ENCODE data around the gene RAB31.

Gene RAB31

DNA sequence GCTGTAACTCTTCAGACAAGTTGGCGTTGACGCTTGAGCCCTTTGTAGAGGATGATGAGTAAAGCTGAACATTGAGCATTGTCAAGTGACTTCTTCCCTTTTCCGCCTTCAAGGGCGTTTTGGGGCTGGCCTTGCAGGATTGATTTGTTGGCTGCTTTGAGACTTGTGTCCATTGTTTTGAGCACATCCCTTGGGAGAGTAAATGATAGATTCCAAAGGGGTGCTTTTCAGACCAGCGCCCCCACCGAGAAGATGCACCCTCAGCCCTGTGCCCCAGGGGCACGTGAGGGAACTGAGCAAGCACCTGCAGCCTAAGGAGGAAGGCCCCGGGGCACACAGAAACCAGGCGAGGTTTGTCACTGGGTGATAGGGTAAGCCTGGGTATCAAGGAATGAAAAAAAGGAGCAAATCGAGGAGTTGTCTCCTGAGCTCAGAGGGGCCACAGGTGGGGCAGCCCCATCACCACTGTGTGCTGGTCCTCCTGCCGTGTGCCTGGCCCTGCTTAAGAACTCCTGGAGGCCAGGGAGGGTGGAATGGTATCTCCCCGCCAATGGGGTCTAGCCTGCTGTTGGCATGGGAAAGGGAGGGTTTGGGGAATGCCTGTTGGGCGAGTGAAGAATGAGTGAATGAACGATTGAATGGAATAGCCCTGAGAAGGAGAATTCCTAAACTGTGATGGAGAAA lies 64.0 kb downstream of the RAB31 start:
- FAIRE-seq: no peak

DNA sequence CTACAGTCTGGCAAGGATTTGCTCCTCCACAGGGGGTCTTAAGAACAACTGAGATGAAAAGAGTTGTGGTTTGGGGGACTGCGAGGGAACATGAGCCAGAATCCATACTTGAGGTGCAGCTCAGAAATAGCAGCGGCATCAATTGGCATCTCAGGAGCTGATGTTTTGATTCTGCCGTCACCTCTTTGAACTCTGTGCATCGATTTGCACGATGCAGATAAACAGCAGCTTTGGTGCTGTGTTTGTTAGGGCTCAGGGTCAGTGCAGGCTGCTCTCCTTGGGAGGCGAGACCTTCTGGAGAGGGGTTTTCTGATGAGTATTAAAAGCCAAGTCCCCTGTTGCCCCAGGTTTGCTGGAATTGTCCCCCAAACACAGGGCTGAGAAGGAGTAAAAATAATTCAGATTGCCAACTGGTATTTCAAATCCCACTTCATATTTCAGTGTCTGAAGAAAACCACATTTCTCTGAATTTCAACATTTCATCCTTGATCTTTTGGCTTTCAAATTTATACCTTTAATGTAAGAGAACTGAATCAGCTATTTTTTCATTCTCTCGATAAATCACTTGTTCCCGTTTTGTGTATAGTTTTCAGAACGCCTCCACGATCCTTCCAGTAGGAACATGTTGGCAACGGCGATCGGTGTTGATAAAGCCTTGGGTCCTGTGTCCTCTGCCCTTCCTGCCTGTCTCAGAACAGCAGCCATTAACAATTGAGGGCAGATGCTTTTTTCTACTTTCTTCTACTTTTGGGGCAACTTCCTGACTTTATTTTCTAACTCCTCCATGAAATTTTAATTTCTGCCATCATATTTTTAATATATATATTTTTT lies 65.0 kb downstream of the RAB31 start:
- DNase-seq (ENCODE audit: insufficient read length, low spot score): no peak
- no peak for FAIRE-seq

More for the DNA sequence above, 64.0 kb downstream of the RAB31 start:
- TF ChIP-seq POLR2AphosphoS5 (IDR thresholded peaks at IDR 0.05; ENCODE audit: low read depth, low read length): no peak
- TF ChIP-seq TAF1 (IDR thresholded peaks at IDR 0.05; ENCODE audit: low read depth, low read length): no peak
- no peak for TF ChIP-seq PAX5 (IDR thresholded peaks at IDR 0.05; ENCODE audit: insufficient read depth, low read length, severe bottlenecking)
- no peak for TF ChIP-seq POU2F2 (IDR thresholded peaks at IDR 0.05; ENCODE audit: low read depth, low read length)
- TF ChIP-seq SPI1 (IDR thresholded peaks at IDR 0.05; ENCODE audit: low read depth, low read length): no peak
- TF ChIP-seq POLR2A (IDR thresholded peaks at IDR 0.05; ENCODE audit: low read depth, low read length): no peak
- no peak for DNase-seq (ENCODE audit: insufficient read length, low spot score)

DNA sequence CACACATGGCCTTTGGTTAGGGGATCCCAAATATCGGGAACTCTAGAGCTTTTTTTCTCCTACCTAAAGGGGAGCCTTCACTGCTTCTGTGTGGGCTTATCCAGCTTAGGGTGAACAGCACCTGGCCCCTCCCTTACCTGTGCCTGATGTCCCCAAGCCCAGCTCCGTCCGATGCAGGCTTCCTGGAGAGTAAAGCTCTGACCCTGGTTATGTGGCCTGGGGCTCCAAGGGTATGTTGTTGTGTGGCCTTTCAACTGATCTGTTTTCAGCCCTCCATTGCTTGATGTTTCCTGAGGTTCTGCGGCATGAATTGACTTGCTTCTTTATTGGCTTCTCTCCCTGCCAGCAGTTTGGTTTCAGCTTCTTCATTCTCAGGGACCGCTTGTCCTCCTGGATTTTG lies 66.0 kb downstream of the RAB31 start:
- FAIRE-seq (no peak), DNase-seq (ENCODE audit: insufficient read length, low spot score) (no peak)
- no peak for TF ChIP-seq SPI1 (IDR thresholded peaks at IDR 0.05; ENCODE audit: low read depth, low read length)
- TF ChIP-seq PAX5 (IDR thresholded peaks at IDR 0.05; ENCODE audit: insufficient read depth, low read length, severe bottlenecking): no peak
- TF ChIP-seq POLR2A (IDR thresholded peaks at IDR 0.05; ENCODE audit: low read depth, low read length): no peak
- no peak for TF ChIP-seq TAF1 (IDR thresholded peaks at IDR 0.05; ENCODE audit: low read depth, low read length)
- no peak for TF ChIP-seq POU2F2 (IDR thresholded peaks at IDR 0.05; ENCODE audit: low read depth, low read length)
- no peak for TF ChIP-seq POLR2AphosphoS5 (IDR thresholded peaks at IDR 0.05; ENCODE audit: low read depth, low read length)

More for the DNA sequence above, 65.0 kb downstream of the RAB31 start:
- no peak for TF ChIP-seq TAF1 (IDR thresholded peaks at IDR 0.05; ENCODE audit: low read depth, low read length)
- no peak for TF ChIP-seq PAX5 (IDR thresholded peaks at IDR 0.05; ENCODE audit: insufficient read depth, low read length, severe bottlenecking)
- TF ChIP-seq POU2F2 (IDR thresholded peaks at IDR 0.05; ENCODE audit: low read depth, low read length): no peak
- no peak for TF ChIP-seq SPI1 (IDR thresholded peaks at IDR 0.05; ENCODE audit: low read depth, low read length)
- no peak for TF ChIP-seq POLR2A (IDR thresholded peaks at IDR 0.05; ENCODE audit: low read depth, low read length)
- no peak for TF ChIP-seq POLR2AphosphoS5 (IDR thresholded peaks at IDR 0.05; ENCODE audit: low read depth, low read length)

- FAIRE-seq: no peak
These were observed 67.1 kb downstream of the RAB31 start for GRCh38 chr18:9775178-9775577.

GRCh38 chr18:9779630-9780029 lies 71.5 kb downstream of the RAB31 start:
- FAIRE-seq (no peak), DNase-seq (ENCODE audit: insufficient read length, low spot score) (no peak)
- TF ChIP-seq POU2F2 (IDR thresholded peaks at IDR 0.05; ENCODE audit: low read depth, low read length): no peak
- TF ChIP-seq PAX5 (IDR thresholded peaks at IDR 0.05; ENCODE audit: insufficient read depth, low read length, severe bottlenecking): no peak
- TF ChIP-seq SPI1 (IDR thresholded peaks at IDR 0.05; ENCODE audit: low read depth, low read length): no peak
- TF ChIP-seq POLR2A (IDR thresholded peaks at IDR 0.05; ENCODE audit: low read depth, low read length): no peak
- TF ChIP-seq TAF1 (IDR thresholded peaks at IDR 0.05; ENCODE audit: low read depth, low read length): no peak
- TF ChIP-seq POLR2AphosphoS5 (IDR thresholded peaks at IDR 0.05; ENCODE audit: low read depth, low read length): no peak

More at GRCh38 chr18:9775178-9775577, 67.1 kb downstream of the RAB31 start:
- TF ChIP-seq PAX5 (IDR thresholded peaks at IDR 0.05; ENCODE audit: insufficient read depth, low read length, severe bottlenecking) (no peak), SPI1 (IDR thresholded peaks at IDR 0.05; ENCODE audit: low read depth, low read length) (no peak), POLR2A (IDR thresholded peaks at IDR 0.05; ENCODE audit: low read depth, low read length) (no peak), POLR2AphosphoS5 (IDR thresholded peaks at IDR 0.05; ENCODE audit: low read depth, low read length) (no peak), POU2F2 (IDR thresholded peaks at IDR 0.05; ENCODE audit: low read depth, low read length) (no peak), TAF1 (IDR thresholded peaks at IDR 0.05; ENCODE audit: low read depth, low read length) (no peak)
- no peak for DNase-seq (ENCODE audit: insufficient read length, low spot score)

GRCh38 chr18:9782073-9782857 lies 74.2 kb downstream of the RAB31 start:
- FAIRE-seq: no peak
- no peak for TF ChIP-seq POLR2AphosphoS5 (IDR thresholded peaks at IDR 0.05; ENCODE audit: low read depth, low read length)
- TF ChIP-seq TAF1 (IDR thresholded peaks at IDR 0.05; ENCODE audit: low read depth, low read length): no peak
- TF ChIP-seq PAX5 (IDR thresholded peaks at IDR 0.05; ENCODE audit: insufficient read depth, low read length, severe bottlenecking): no peak
- no peak for TF ChIP-seq SPI1 (IDR thresholded peaks at IDR 0.05; ENCODE audit: low read depth, low read length)
- no peak for TF ChIP-seq POU2F2 (IDR thresholded peaks at IDR 0.05; ENCODE audit: low read depth, low read length)
- no peak for TF ChIP-seq POLR2A (IDR thresholded peaks at IDR 0.05; ENCODE audit: low read depth, low read length)
- DNase-seq (ENCODE audit: insufficient read length, low spot score): no peak

- FAIRE-seq (no peak), DNase-seq (ENCODE audit: insufficient read length, low spot score) (no peak)
- no peak for TF ChIP-seq PAX5 (IDR thresholded peaks at IDR 0.05; ENCODE audit: insufficient read depth, low read length, severe bottlenecking)
- no peak for TF ChIP-seq TAF1 (IDR thresholded peaks at IDR 0.05; ENCODE audit: low read depth, low read length)
- TF ChIP-seq SPI1 (IDR thresholded peaks at IDR 0.05; ENCODE audit: low read depth, low read length): no peak
- no peak for TF ChIP-seq POLR2AphosphoS5 (IDR thresholded peaks at IDR 0.05; ENCODE audit: low read depth, low read length)
- TF ChIP-seq POU2F2 (IDR thresholded peaks at IDR 0.05; ENCODE audit: low read depth, low read length): no peak
- no peak for TF ChIP-seq POLR2A (IDR thresholded peaks at IDR 0.05; ENCODE audit: low read depth, low read length)
These were observed 78.5 kb downstream of the RAB31 start for GRCh38 chr18:9786631-9787030.

GRCh38 chr18:9787036-9787435 lies 78.9 kb downstream of the RAB31 start:
- TF ChIP-seq POLR2A (IDR thresholded peaks at IDR 0.05; ENCODE audit: low read depth, low read length): no peak
- no peak for TF ChIP-seq PAX5 (IDR thresholded peaks at IDR 0.05; ENCODE audit: insufficient read depth, low read length, severe bottlenecking)
- TF ChIP-seq POU2F2 (IDR thresholded peaks at IDR 0.05; ENCODE audit: low read depth, low read length): no peak
- TF ChIP-seq SPI1 (IDR thresholded peaks at IDR 0.05; ENCODE audit: low read depth, low read length): no peak
- no peak for TF ChIP-seq TAF1 (IDR thresholded peaks at IDR 0.05; ENCODE audit: low read depth, low read length)
- TF ChIP-seq POLR2AphosphoS5 (IDR thresholded peaks at IDR 0.05; ENCODE audit: low read depth, low read length): no peak
- FAIRE-seq (no peak), DNase-seq (ENCODE audit: insufficient read length, low spot score) (no peak)

Data from GM12891 (cell line).